T-helper 2 cell treated with Interferon-gamma antibody and Interleukin-4, amounts not matched to agents 5 μg/mL and 100 μg/mL, for 36 hours (primary cell): Measurements from ENCODE around the gene ITGB3.
"Not testable (repeated sequence)": the region's sequence is repeated elsewhere in the genome, so short reads cannot be mapped to it uniquely, and the experiment has no call there.

Experiments used
- DNase-seq: peaks from one replicate; pipeline ENCODE4 v3.0.0; 2021; ENCODE audit warnings: low spot score
- H3K27ac Mint-ChIP-seq: one replicate; pipeline ENCODE4 v1.8.0; 2021; ENCODE audit warnings: mild to moderate bottlenecking, mixed read lengths
- H3K27me3 Mint-ChIP-seq: one replicate; pipeline ENCODE4 v1.8.0; 2021; ENCODE audit warnings: low read depth, mixed read lengths
- H3K36me3 Mint-ChIP-seq: one replicate; pipeline ENCODE4 v1.8.0; 2021; ENCODE audit warnings: low read depth, mixed read lengths
- H3K4me1 Mint-ChIP-seq: one replicate; pipeline ENCODE4 v1.8.0; 2021; ENCODE audit warnings: low read depth, mixed read lengths
- H3K4me3 Mint-ChIP-seq: one replicate; pipeline ENCODE4 v1.8.0; 2022; ENCODE audit warnings: mild to moderate bottlenecking, moderate library complexity, mixed read lengths
- H3K9me3 Mint-ChIP-seq: one replicate; pipeline ENCODE4 v1.8.0; 2021; ENCODE audit warnings: mixed read lengths

Gene ITGB3

GRCh38 chr17:47267354-47267828 lies 13.8 kb downstream of the ITGB3 start:
- peaks cover 8% of the 10 kb centered on the region for H3K9me3 Mint-ChIP-seq

DNA sequence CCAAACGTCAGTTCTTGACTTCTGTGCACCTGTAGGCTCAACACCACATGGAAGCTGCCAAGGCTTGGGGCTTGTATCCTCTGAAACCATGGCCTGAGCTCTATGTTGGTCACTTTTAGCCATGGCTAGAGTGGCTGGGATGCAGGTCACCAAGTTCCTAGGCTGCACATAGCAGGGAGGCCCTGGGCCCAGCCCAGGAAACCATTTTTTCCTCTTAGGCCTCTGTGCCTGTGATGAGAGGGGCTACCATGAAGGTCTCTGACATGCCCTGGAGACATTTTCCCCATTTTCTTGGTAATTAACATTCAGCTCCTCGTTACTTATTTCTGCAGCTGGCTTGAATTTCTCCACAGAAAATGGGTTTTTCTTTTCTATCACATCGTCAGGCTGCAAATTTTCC lies 15.3 kb downstream of the ITGB3 start:
- DNase-seq, H3K9me3 Mint-ChIP-seq, H3K4me3 Mint-ChIP-seq, H3K27ac Mint-ChIP-seq, H3K4me1 Mint-ChIP-seq, H3K36me3 Mint-ChIP-seq: not testable (repeated sequence)
- peaks cover 23% of the 10 kb centered on the region for H3K27me3 Mint-ChIP-seq

More at GRCh38 chr17:47267354-47267828, 13.8 kb downstream of the ITGB3 start:
- Mint-ChIP-seq H3K27me3 (peaks cover 25% of the 10 kb centered on the region), H3K4me3 (no peak overlapping the region), H3K27ac (no peak overlapping the region), H3K4me1 (no peaks in the 10 kb centered on the region), H3K36me3 (no peaks in the 10 kb centered on the region)
- DNase-seq = no peak

DNA sequence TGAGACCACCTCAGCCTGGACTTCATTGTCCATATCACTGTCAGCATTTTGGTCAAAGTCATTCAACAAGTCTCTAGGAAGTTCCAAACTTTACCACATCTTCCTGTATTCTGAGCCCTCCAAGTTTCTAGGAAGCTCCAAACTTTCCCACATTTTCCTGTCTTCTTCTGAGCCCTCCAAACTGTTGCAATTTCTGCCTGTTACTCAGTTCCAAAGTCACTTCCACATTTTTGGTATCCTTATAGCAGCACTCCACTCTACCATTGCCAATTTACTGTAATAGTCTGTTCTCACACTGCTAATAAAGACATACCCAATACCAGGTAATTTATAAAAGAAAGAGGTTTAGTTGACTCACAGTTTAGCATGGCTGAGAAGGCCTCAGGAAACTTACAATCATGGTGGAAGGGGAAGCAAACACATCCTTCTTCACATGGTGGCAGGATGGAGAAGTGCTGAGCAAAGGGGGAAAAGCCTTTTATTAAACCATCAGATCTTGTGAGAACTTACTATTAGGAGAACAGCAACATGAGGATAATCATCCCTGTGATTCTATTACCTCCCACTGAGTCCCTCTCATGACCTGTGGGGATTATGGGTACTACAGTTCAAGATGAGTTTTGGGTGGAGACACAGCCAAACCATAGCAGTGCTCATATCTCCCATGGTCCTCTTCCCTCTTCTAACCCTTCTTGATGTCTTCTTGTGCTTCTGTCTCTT lies 16.1 kb downstream of the ITGB3 start:
- H3K4me3 Mint-ChIP-seq, H3K9me3 Mint-ChIP-seq, H3K4me1 Mint-ChIP-seq, H3K27ac Mint-ChIP-seq, H3K36me3 Mint-ChIP-seq, DNase-seq: not testable (repeated sequence)
- H3K27me3 Mint-ChIP-seq = peaks cover 23% of the 10 kb centered on the region

DNA sequence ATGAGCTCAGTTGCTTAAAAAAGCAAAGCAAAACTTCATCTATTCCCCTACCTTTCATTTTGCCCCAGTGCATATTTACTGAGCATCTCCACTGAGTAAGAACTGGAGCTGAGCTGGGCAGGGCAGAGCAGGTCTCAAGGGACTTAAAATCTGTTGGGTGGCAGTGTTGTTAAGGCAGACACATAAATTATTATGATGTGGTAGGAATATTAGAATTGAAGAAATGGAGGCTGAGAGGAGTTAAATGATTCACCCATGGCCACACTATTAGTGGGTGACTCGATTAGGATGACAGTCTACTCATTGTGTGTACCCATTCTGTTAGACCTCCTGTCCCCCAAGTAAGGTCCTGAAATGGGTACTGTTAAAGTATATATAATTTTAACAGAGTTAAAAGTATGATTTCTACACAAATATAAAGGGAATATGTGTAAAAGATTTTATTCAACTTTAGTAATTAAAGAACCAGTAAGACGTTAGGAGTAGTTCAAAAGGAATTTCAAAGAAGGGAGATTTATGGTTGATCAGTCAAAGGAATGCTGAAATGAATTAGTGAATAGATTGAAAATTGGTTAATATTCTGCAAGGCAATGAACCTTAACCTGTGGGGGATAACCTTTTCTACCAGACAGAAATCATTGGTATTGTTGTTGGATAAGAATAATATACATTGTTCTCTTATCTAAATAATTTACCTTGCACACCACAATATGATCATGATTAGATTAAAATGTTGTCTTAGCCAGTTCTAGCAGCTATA lies 17.5 kb downstream of the ITGB3 start:
- Mint-ChIP-seq H3K36me3 (no peaks in the 10 kb centered on the region), H3K27me3 (peaks cover 24% of the 10 kb centered on the region), H3K4me3 (no peak overlapping the region), H3K27ac (no peak overlapping the region), H3K9me3 (peaks cover 8% of the 10 kb centered on the region), H3K4me1 (no peaks in the 10 kb centered on the region)
- DNase-seq = no peak

DNA sequence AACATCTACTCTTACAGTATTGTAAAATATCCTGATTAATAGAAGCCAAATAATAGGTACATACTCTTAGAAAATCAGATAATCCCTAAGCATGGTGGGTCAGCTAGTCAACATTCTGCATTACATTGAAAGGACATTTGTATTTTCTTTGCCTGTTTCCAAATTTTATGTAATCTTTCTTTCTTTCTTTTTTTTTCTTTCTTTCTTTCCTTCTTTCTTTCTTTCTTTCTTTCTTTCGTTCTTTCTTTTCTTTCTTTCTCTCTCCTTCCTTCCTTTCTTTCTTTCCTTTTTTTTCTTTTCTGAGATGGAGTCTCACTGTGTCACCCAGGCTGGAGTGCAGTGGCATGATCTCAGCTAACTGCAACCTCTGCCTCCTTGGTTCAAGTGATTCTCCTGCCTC lies 18.9 kb downstream of the ITGB3 start:
- no peak for DNase-seq
- no peaks in the 10 kb centered on the region for H3K4me1 Mint-ChIP-seq
- H3K27ac Mint-ChIP-seq = no peak overlapping the region
- H3K27me3 Mint-ChIP-seq = peaks cover 24% of the 10 kb centered on the region
- no peaks in the 10 kb centered on the region for H3K36me3 Mint-ChIP-seq
- no peak overlapping the region for H3K4me3 Mint-ChIP-seq
- H3K9me3 Mint-ChIP-seq = peaks cover 8% of the 10 kb centered on the region

GRCh38 chr17:47273245-47273644 lies 19.6 kb downstream of the ITGB3 start:
- H3K27me3 Mint-ChIP-seq = peaks cover 24% of the 10 kb centered on the region

DNA sequence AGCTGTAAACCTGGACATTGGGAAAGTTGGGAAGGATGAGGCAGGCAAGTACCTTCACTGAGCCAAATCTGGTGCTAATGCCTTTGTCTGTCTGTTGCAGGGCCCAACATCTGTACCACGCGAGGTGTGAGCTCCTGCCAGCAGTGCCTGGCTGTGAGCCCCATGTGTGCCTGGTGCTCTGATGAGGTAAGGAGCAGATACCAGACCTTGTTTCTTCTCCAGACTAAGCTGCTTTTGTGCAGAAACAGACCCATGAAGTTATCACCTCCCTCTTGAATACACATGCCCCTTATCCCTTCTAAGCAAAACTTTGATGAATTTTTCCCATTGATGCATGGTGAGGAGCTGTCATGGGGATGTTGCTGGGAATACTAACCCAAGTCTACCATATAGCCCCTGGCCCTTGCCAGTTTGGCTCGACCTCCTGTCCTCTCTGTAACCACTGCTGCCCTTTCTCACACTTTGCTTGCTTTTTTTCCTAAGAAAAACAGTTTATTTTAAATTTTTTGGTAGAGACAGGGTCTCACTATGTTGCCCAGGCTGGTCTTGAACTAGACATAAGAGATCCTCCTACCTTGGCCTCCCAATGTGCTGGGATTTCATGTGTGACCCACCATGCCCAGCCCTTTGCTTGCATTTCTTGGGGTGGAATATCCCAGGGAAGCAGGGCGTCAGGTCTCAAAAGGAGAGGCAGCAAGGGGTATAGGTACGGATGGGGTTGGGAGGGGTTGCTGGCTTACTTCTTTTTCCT lies 20.9 kb downstream of the ITGB3 start:
- H3K9me3 Mint-ChIP-seq = peaks cover 1% of the 10 kb centered on the region
- DNase-seq = no peak
- no peak overlapping the region for H3K4me3 Mint-ChIP-seq
- no peaks in the 10 kb centered on the region for H3K36me3 Mint-ChIP-seq
- H3K27me3 Mint-ChIP-seq = peaks cover 21% of the 10 kb centered on the region
- H3K4me1 Mint-ChIP-seq = peaks cover 5% of the 10 kb centered on the region
- H3K27ac Mint-ChIP-seq = no peak overlapping the region

More at GRCh38 chr17:47273245-47273644, 19.6 kb downstream of the ITGB3 start:
- Mint-ChIP-seq H3K4me3 (no peak overlapping the region), H3K4me1 (no peaks in the 10 kb centered on the region), H3K27ac (no peak overlapping the region), H3K9me3 (peaks cover 4% of the 10 kb centered on the region), H3K36me3 (no peaks in the 10 kb centered on the region)
- DNase-seq = no peak

- H3K27ac Mint-ChIP-seq = no peak overlapping the region
- no peak overlapping the region for H3K4me3 Mint-ChIP-seq
- peaks cover 5% of the 10 kb centered on the region for H3K4me1 Mint-ChIP-seq
- no peaks in the 10 kb centered on the region for H3K9me3 Mint-ChIP-seq
- no peaks in the 10 kb centered on the region for H3K36me3 Mint-ChIP-seq
- H3K27me3 Mint-ChIP-seq = peaks cover 15% of the 10 kb centered on the region
- DNase-seq = no peak
These were observed 21.8 kb downstream of the ITGB3 start for GRCh38 chr17:47275245-47275984.

DNA sequence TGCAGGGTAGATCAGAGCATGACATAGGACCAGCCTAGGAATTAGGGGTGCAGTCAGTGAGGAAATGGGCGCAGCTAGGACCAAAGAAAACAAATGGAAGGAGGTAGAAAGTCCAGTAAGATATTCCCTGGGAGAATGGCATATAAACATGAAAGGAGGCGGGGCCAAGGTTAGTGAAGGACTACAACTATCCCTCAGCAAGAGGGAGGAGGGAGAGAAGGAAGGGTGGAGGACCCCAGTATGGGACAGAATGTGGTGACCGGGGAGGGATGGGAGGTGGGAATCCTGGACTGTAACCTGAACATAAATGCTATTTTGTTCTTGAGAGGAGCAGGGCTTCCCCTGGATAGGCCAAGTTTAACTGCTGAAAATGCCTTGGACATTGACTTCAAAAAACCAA lies 22.8 kb downstream of the ITGB3 start:
- no peaks in the 10 kb centered on the region for H3K36me3 Mint-ChIP-seq
- H3K9me3 Mint-ChIP-seq = no peaks in the 10 kb centered on the region
- H3K4me3 Mint-ChIP-seq = no peak overlapping the region
- no peak overlapping the region for H3K27ac Mint-ChIP-seq
- peaks cover 9% of the 10 kb centered on the region for H3K27me3 Mint-ChIP-seq
- H3K4me1 Mint-ChIP-seq = peaks cover 5% of the 10 kb centered on the region
- no peak for DNase-seq

GRCh38 chr17:47276868-47277267 lies 23.2 kb downstream of the ITGB3 start:
- Mint-ChIP-seq H3K4me1 (peaks cover 5% of the 10 kb centered on the region), H3K27ac (no peak overlapping the region), H3K9me3 (no peaks in the 10 kb centered on the region), H3K4me3 (no peak overlapping the region), H3K36me3 (no peaks in the 10 kb centered on the region), H3K27me3 (peaks cover 9% of the 10 kb centered on the region)
- DNase-seq = no peak

GRCh38 chr17:47277921-47278320 lies 24.3 kb downstream of the ITGB3 start:
- Mint-ChIP-seq H3K36me3 (no peaks in the 10 kb centered on the region), H3K9me3 (no peaks in the 10 kb centered on the region), H3K27ac (no peak overlapping the region), H3K27me3 (peaks cover 7% of the 10 kb centered on the region), H3K4me3 (no peak overlapping the region), H3K4me1 (peaks cover 5% of the 10 kb centered on the region)
- DNase-seq = no peak

DNA sequence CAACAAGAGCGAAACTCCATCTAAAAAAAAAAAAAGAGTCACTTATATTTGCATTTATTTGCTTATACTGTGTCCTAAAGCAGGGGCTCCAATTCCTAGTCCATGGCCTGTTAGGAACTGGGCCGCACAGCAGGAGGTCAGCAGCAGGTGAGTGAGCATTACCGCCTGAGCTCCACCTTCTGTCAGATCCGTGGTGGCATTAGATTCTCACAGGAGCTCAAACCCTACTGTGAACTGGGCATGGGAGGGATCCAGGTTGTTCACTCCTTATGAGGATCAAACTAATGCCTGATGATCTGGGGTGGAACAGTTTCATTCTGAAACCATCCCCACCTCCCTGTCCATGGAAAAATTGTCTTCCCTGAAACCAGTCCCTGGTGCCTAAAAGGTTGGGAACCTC lies 24.9 kb downstream of the ITGB3 start:
- no peak overlapping the region for H3K4me3 Mint-ChIP-seq
- DNase-seq = no peak
- no peaks in the 10 kb centered on the region for H3K9me3 Mint-ChIP-seq
- no peak overlapping the region for H3K27ac Mint-ChIP-seq
- H3K36me3 Mint-ChIP-seq = no peaks in the 10 kb centered on the region
- peaks cover 5% of the 10 kb centered on the region for H3K4me1 Mint-ChIP-seq
- H3K27me3 Mint-ChIP-seq = peaks cover 10% of the 10 kb centered on the region

DNA sequence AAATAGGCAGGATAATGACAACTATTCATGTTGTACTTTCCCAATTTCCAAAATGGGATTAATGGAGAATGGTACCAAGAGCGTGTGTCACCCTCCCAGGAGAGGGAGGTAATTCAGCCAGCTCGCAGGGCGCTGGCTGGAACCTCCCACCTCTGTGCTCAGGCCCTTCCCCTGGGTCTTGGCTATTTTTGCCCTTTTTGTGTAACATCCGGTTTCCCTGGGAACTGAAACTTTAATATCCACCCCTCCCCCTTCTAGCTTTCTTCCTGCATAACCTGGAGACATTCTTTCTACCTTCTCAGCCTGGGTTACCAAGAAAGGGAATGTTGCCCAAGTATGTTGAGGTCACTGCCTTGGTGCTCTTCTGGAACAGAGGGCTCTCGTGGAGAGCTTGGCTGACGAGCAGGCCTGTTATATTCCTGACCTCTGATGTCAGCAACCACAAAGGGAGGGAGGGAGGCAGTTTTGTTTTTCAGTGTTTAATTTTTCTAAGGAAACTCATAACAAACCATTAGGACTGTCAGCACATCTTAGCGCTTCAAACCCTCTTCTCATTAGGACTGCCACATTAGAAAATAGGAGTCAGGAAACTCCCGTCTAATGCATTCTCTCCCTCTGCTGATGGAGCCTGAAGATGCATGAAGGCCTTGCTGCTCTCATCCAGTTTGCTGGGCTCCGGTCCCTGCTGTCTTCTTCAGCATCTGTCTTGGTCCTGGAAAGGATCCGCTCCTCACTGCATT lies 25.6 kb downstream of the ITGB3 start:
- no peaks in the 10 kb centered on the region for H3K36me3 Mint-ChIP-seq
- peaks cover 5% of the 10 kb centered on the region for H3K4me1 Mint-ChIP-seq
- no peaks in the 10 kb centered on the region for H3K9me3 Mint-ChIP-seq
- H3K4me3 Mint-ChIP-seq = no peak overlapping the region
- H3K27ac Mint-ChIP-seq = no peak overlapping the region
- H3K27me3 Mint-ChIP-seq = peaks cover 12% of the 10 kb centered on the region
- no peak for DNase-seq
